GM23338 (cell line): ENCODE data around the gene CUL7. TPM values are rescaled to one million over a fixed set of nuclear protein-coding genes. Genes with fewer than 3 reads are reported as not detected.

Experiments used
- ATAC-seq: fragments of 200-7000 bp; cut with Tn5 transposase; 3 replicates; pipeline ENCODE4 v1.9.1; 2020
- DNase-seq: peaks from one replicate; pipeline ENCODE4 v3.0.0-alpha.2; 2015; ENCODE audit warnings: low spot score
- H2AFZ ChIP-seq: fragments of 200-600 bp; sonication (generic); 2 replicates; pipeline ENCODE4 v1.8.0; 2016; ENCODE audit warnings: antibody characterized with exemption, mild to moderate bottlenecking, moderate library complexity
- H3F3A ChIP-seq: fragments of 200-600 bp; sonication (generic); replicated peaks from 2 replicates; pipeline ENCODE4 v1.8.0; 2017; ENCODE audit warnings: antibody characterized with exemption, mixed run types, low read depth
- H3K27ac ChIP-seq: fragments of 200-600 bp; sonication (generic); 2 replicates; pipeline ENCODE4 v1.6.1; 2016; ENCODE audit warnings: low read depth
- H3K27me3 ChIP-seq: fragments of 200-600 bp; sonication (generic); 2 replicates; pipeline ENCODE4 v1.8.0; 2016; ENCODE audit warnings: mild to moderate bottlenecking, mixed run types, moderate library complexity; ENCODE audit not compliant: insufficient read depth
- H3K36me3 ChIP-seq: fragments of 200-600 bp; sonication (generic); 2 replicates; pipeline ENCODE4 v1.8.0; 2016; ENCODE audit warnings: mild to moderate bottlenecking; ENCODE audit not compliant: insufficient read depth
- H3K4me1 ChIP-seq: fragments of 200-600 bp; sonication (generic); 2 replicates; pipeline ENCODE4 v1.8.0; 2016; ENCODE audit warnings: mild to moderate bottlenecking, moderate library complexity; ENCODE audit not compliant: insufficient read depth
- H3K4me2 ChIP-seq: fragments of 200-600 bp; sonication (generic); 2 replicates; pipeline ENCODE4 v1.7.1; 2017; ENCODE audit warnings: mixed run types
- H3K4me3 ChIP-seq: fragments of 200-600 bp; sonication (generic); 2 replicates; pipeline ENCODE4 v1.6.1; 2016; ENCODE audit warnings: mixed run types
- H3K79me2 ChIP-seq: fragments of 200-600 bp; sonication (generic); replicated peaks from 2 replicates; pipeline ENCODE4 v1.8.0; 2017; ENCODE audit warnings: mild to moderate bottlenecking; ENCODE audit not compliant: insufficient read depth
- H3K9me2 ChIP-seq: fragments of 200-600 bp; sonication (generic); 2 replicates; pipeline ENCODE4 v1.8.0; 2017; ENCODE audit not compliant: insufficient read depth
- H4K20me1 ChIP-seq: fragments of 200-600 bp; sonication (generic); replicated peaks from 2 replicates; pipeline ENCODE4 v1.8.0; 2017; ENCODE audit warnings: mild to moderate bottlenecking; ENCODE audit not compliant: insufficient read depth
- H3K27ac Mint-ChIP-seq: 2 replicates; pipeline ENCODE4 v1.8.0; 2020; ENCODE audit warnings: inconsistent platforms, mild to moderate bottlenecking, moderate library complexity, mixed read lengths
- H3K27me3 Mint-ChIP-seq: 3 replicates; pipeline ENCODE4 v1.8.0; 2022; ENCODE audit warnings: low read depth, mild to moderate bottlenecking, moderate library complexity, mixed read lengths, inconsistent platforms; ENCODE audit not compliant: insufficient read depth, poor library complexity
- H3K36me3 Mint-ChIP-seq: 3 replicates; pipeline ENCODE4 v1.8.0; 2021; ENCODE audit warnings: low read depth, mild to moderate bottlenecking, inconsistent platforms, moderate library complexity, mixed read lengths
- H3K4me1 Mint-ChIP-seq: 3 replicates; pipeline ENCODE4 v1.8.0; 2020; ENCODE audit warnings: mild to moderate bottlenecking, inconsistent platforms, mixed read lengths
- H3K4me3 Mint-ChIP-seq: 3 replicates; pipeline ENCODE4 v1.8.0; 2021; ENCODE audit warnings: moderate library complexity, mild to moderate bottlenecking, inconsistent platforms, mixed read lengths
- H3K9me3 Mint-ChIP-seq: 3 replicates; pipeline ENCODE4 v1.8.0; 2020; ENCODE audit warnings: moderate library complexity, mild to moderate bottlenecking, inconsistent platforms, mixed read lengths
- CREB1 ChIP-seq: fragments of 250-450 bp; sonication (Bioruptor Pico); IDR thresholded peaks from 2 replicates; pipeline ENCODE4 v1.5.0; 2020; ENCODE audit warnings: low read depth, mild to moderate bottlenecking, moderate library complexity
- EZH2 ChIP-seq: fragments of 200-600 bp; sonication (generic); IDR thresholded peaks from one replicate; pipeline ENCODE4 v1.8.0; 2017; ENCODE audit warnings: antibody characterized with exemption, mild to moderate bottlenecking, low read depth; ENCODE audit not compliant: unreplicated experiment
- EZH2phosphoT487 ChIP-seq: fragments of 200-600 bp; sonication (generic); IDR thresholded peaks from one replicate; pipeline ENCODE4 v1.8.1; 2018; ENCODE audit warnings: antibody characterized with exemption; ENCODE audit not compliant: unreplicated experiment
- JUNB ChIP-seq: IDR thresholded peaks from one replicate; pipeline ENCODE4 v1.6.1; 2016; ENCODE audit warnings: antibody characterized with exemption; ENCODE audit not compliant: unreplicated experiment
- NANOG ChIP-seq: IDR thresholded peaks from 2 replicates; pipeline ENCODE4 v1.6.1; 2016; ENCODE audit warnings: antibody characterized with exemption, borderline replicate concordance
- POLR2AphosphoS5 ChIP-seq: IDR thresholded peaks from 2 replicates; pipeline ENCODE4 v1.6.1; 2016; ENCODE audit warnings: antibody characterized with exemption, low read depth
- REST ChIP-seq: IDR thresholded peaks from one replicate; pipeline ENCODE4 v1.6.1; 2018; ENCODE audit warnings: antibody characterized with exemption; ENCODE audit not compliant: unreplicated experiment
- STAT1 ChIP-seq: IDR thresholded peaks from one replicate; pipeline ENCODE4 v1.6.1; 2016; ENCODE audit warnings: antibody characterized with exemption; ENCODE audit not compliant: unreplicated experiment
- ZNF114 ChIP-seq: fragments of 250-450 bp; sonication (Bioruptor Pico); IDR thresholded peaks from 2 replicates; pipeline ENCODE4 v1.5.0; 2020; ENCODE audit warnings: mild to moderate bottlenecking, moderate library complexity
- ZNF331 ChIP-seq: fragments of 250-450 bp; sonication (Bioruptor Pico); IDR thresholded peaks from 2 replicates; pipeline ENCODE4 v1.5.0; 2020; ENCODE audit warnings: low read depth, mild to moderate bottlenecking, moderate library complexity
- polyA plus RNA-seq: library from polyadenylated mRNA; unstranded; fragments of >200 nt; fragmentation: Nextera tagmentation; extraction: Ambion mirVana; gene quantifications from 2 replicates; pipeline ENCODE4 v1.2.1, GENCODE V29; 2016
- total RNA-seq: library from RNA; depleted of rRNA; stranded (reverse); fragments of >200 nt; shearing (Covaris generic); gene quantifications from 2 replicates; pipeline ENCODE4 v1.2.3, GENCODE V29; 2014
- TF ChIP-seq, protein P1 (sequence below): fragments of 250-450 bp; sonication (Bioruptor Pico); IDR thresholded peaks from 2 replicates; pipeline ENCODE4 v1.5.0; 2020; ENCODE audit warnings: mild to moderate bottlenecking, moderate library complexity
- TF ChIP-seq, protein P2 (sequence below), 2 experiments: fragments of 200-600 bp in 1 of 2; sonication (generic) in 1 of 2; conservative IDR thresholded peaks; 2 replicates each; pipeline versions ENCODE4 v1.5.1 to v1.6.1; 2016 to 2017; ENCODE audit warnings: antibody characterized with exemption in 2 of 2, low read depth in 2 of 2, mild to moderate bottlenecking in 2 of 2, moderate library complexity in 1 of 2
- TF ChIP-seq, protein P3 (sequence below): IDR thresholded peaks from 2 replicates; pipeline ENCODE4 v1.6.1; 2016; ENCODE audit warnings: antibody characterized with exemption

CUL7 gene
- total and polyA plus RNA-seq, 2 experiments from 2014 or later = 3.4 to 13.2 TPM

DNA sequence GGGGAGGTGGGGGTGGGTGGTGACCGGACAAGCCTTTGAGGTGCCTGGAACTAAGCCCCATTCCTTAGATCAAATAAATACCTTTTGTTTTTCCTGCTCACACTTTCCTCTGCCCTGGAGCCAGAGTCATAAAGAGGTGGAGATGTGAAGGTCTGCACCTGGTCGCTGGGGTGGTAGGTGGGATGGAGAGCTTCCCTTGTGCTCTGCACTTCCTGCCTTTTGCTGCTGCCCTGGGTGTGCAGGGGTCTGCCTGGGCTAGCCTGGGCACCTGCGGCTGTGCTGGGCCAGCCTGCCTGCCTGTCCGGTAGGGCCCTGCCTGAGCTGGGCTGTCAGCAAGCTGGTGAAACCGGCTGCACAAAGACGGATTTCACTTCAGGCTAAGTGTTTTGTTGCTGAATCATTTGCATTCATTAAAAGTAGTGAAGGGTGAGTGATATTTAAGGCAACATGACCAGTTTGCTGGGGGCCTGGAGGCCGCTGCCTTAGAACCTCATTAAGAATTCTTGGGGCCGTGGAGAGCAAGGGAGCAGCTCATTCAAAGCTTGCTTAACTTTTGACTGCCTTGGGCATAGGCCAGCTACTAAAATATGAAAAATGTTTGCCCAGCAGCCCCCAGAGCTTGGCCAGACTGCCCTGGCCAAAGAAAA lies 42.9 kb upstream of the CUL7 start:
- no peak overlapping the region; the same call in 1 of the 2 replicates for H3K4me3 ChIP-seq
- Mint-ChIP-seq H3K9me3 (no peaks in the 10 kb centered on the region), H3K4me1 (peaks cover 46% of the 10 kb centered on the region), H3K27ac (peak overlapping the region; percentile 93), H3K4me3 (no peak overlapping the region), H3K27me3 (peaks cover 3% of the 10 kb centered on the region), H3K36me3 (no peaks in the 10 kb centered on the region)
- H2AFZ ChIP-seq = no peak overlapping the region
- H3F3A ChIP-seq = peaks cover 3% of the 10 kb centered on the region; the same call in 1 of the 2 replicates
- TF ChIP-seq, protein P1, sequence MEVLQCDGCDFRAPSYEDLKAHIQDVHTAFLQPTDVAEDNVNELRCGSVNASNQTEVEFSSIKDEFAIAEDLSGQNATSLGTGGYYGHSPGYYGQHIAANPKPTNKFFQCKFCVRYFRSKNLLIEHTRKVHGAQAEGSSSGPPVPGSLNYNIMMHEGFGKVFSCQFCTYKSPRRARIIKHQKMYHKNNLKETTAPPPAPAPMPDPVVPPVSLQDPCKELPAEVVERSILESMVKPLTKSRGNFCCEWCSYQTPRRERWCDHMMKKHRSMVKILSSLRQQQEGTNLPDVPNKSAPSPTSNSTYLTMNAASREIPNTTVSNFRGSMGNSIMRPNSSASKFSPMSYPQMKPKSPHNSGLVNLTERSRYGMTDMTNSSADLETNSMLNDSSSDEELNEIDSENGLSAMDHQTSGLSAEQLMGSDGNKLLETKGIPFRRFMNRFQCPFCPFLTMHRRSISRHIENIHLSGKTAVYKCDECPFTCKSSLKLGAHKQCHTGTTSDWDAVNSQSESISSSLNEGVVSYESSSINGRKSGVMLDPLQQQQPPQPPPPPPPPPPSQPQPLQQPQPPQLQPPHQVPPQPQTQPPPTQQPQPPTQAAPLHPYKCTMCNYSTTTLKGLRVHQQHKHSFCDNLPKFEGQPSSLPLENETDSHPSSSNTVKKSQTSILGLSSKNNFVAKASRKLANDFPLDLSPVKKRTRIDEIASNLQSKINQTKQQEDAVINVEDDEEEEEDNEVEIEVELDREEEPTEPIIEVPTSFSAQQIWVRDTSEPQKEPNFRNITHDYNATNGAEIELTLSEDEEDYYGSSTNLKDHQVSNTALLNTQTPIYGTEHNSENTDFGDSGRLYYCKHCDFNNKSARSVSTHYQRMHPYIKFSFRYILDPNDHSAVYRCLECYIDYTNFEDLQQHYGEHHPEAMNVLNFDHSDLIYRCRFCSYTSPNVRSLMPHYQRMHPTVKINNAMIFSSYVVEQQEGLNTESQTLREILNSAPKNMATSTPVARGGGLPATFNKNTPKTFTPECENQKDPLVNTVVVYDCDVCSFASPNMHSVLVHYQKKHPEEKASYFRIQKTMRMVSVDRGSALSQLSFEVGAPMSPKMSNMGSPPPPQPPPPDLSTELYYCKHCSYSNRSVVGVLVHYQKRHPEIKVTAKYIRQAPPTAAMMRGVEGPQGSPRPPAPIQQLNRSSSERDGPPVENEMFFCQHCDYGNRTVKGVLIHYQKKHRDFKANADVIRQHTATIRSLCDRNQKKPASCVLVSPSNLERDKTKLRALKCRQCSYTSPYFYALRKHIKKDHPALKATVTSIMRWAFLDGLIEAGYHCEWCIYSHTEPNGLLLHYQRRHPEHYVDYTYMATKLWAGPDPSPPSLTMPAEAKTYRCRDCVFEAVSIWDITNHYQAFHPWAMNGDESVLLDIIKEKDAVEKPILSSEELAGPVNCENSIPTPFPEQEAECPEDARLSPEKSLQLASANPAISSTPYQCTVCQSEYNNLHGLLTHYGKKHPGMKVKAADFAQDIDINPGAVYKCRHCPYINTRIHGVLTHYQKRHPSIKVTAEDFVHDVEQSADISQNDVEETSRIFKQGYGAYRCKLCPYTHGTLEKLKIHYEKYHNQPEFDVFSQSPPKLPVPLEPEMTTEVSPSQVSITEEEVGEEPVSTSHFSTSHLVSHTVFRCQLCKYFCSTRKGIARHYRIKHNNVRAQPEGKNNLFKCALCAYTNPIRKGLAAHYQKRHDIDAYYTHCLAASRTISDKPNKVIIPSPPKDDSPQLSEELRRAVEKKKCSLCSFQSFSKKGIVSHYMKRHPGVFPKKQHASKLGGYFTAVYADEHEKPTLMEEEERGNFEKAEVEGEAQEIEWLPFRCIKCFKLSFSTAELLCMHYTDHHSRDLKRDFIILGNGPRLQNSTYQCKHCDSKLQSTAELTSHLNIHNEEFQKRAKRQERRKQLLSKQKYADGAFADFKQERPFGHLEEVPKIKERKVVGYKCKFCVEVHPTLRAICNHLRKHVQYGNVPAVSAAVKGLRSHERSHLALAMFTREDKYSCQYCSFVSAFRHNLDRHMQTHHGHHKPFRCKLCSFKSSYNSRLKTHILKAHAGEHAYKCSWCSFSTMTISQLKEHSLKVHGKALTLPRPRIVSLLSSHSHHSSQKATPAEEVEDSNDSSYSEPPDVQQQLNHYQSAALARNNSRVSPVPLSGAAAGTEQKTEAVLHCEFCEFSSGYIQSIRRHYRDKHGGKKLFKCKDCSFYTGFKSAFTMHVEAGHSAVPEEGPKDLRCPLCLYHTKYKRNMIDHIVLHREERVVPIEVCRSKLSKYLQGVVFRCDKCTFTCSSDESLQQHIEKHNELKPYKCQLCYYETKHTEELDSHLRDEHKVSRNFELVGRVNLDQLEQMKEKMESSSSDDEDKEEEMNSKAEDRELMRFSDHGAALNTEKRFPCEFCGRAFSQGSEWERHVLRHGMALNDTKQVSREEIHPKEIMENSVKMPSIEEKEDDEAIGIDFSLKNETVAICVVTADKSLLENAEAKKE (CRISPR knock-in tag) = no peak
- TF ChIP-seq ZNF114 = no peak
- TF ChIP-seq, protein P2, sequence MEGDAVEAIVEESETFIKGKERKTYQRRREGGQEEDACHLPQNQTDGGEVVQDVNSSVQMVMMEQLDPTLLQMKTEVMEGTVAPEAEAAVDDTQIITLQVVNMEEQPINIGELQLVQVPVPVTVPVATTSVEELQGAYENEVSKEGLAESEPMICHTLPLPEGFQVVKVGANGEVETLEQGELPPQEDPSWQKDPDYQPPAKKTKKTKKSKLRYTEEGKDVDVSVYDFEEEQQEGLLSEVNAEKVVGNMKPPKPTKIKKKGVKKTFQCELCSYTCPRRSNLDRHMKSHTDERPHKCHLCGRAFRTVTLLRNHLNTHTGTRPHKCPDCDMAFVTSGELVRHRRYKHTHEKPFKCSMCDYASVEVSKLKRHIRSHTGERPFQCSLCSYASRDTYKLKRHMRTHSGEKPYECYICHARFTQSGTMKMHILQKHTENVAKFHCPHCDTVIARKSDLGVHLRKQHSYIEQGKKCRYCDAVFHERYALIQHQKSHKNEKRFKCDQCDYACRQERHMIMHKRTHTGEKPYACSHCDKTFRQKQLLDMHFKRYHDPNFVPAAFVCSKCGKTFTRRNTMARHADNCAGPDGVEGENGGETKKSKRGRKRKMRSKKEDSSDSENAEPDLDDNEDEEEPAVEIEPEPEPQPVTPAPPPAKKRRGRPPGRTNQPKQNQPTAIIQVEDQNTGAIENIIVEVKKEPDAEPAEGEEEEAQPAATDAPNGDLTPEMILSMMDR (conservative IDR thresholded peaks at IDR 0.05; ENCODE audit: low read depth in 2 of 2) = no peak
- TF ChIP-seq JUNB = no peak
- no peak for TF ChIP-seq POLR2AphosphoS5
- TF ChIP-seq EZH2phosphoT487 = no peak
- no peak for TF ChIP-seq REST
- no peak for TF ChIP-seq STAT1
- TF ChIP-seq CREB1 (CRISPR knock-in tag) = no peak
- no peak for TF ChIP-seq NANOG
- TF ChIP-seq ZNF331 (CRISPR knock-in tag) = no peak
- TF ChIP-seq, protein P3, sequence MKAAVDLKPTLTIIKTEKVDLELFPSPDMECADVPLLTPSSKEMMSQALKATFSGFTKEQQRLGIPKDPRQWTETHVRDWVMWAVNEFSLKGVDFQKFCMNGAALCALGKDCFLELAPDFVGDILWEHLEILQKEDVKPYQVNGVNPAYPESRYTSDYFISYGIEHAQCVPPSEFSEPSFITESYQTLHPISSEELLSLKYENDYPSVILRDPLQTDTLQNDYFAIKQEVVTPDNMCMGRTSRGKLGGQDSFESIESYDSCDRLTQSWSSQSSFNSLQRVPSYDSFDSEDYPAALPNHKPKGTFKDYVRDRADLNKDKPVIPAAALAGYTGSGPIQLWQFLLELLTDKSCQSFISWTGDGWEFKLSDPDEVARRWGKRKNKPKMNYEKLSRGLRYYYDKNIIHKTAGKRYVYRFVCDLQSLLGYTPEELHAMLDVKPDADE = no peak
- TF ChIP-seq EZH2 = no peak
- no peaks in the 10 kb centered on the region for H3K9me2 ChIP-seq
- H3K4me2 ChIP-seq = peak overlapping the region; percentile 64; the same call in 1 of the 2 replicates
- H3K4me1 ChIP-seq = peaks cover 43% of the 10 kb centered on the region
- H4K20me1 ChIP-seq = no peaks in the 10 kb centered on the region
- H3K27me3 ChIP-seq = no peaks in the 10 kb centered on the region
- peaks cover 97% of the 10 kb centered on the region for H3K79me2 ChIP-seq
- peak; percentile 80 for ATAC-seq
- peak; percentile 53 for DNase-seq
- H3K27ac ChIP-seq = peak overlapping the region; percentile 84
- no peaks in the 10 kb centered on the region for H3K36me3 ChIP-seq
